H1 (cell line): Measurements from ENCODE around the gene HTRA2. TPM values are rescaled to one million over a fixed set of nuclear protein-coding genes. Genes with fewer than 3 reads are reported as not detected.

Experiments used
- CTCF ChIA-PET: fragments of 300-600 bp; sonication (Branson Sonifier 250); formaldehyde crosslinking; loops from one replicate; lab custom pipeline; 2021; ENCODE audit not compliant: partially characterized antibody; lab: Charles Lee
- POLR2A ChIA-PET: fragments of 300-600 bp; sonication (Branson Sonifier 250); formaldehyde crosslinking; loops from one replicate; lab custom pipeline; 2021; ENCODE audit warnings: inconsistent platforms; ENCODE audit not compliant: partially characterized antibody; lab: Charles Lee
- DNase-seq, 2 experiments: peaks; one replicate each; pipeline versions ENCODE4 v3.0.0 to v3.0.0-alpha.2; 2010 to 2022; ENCODE audit warnings: low spot score in 2 of 2, low read depth in 1 of 2, mixed read lengths in 1 of 2
- FAIRE-seq: peaks from 2 replicates; lab custom pipeline; 2011; peaks lifted over from hg19 to GRCh38; lab: Jason Lieb, UNC
- H2AFZ ChIP-seq: 2 replicates; pipeline ENCODE4 v1.8.1; 2012; ENCODE audit warnings: low read length, inconsistent platforms
- H2AK5ac ChIP-seq: 2 replicates; pipeline ENCODE4 v1.6.1; 2013; ENCODE audit warnings: low read depth, low read length
- H2BK120ac ChIP-seq: replicated peaks from 2 replicates; pipeline ENCODE3; 2013; ENCODE audit warnings: low read depth, low read length, inconsistent platforms
- H2BK12ac ChIP-seq: 2 replicates; pipeline ENCODE4 v1.6.1; 2013; ENCODE audit warnings: low read depth, low read length
- H2BK15ac ChIP-seq: 2 replicates; pipeline ENCODE4 v1.6.1; 2013; ENCODE audit warnings: low read length
- H2BK20ac ChIP-seq: 2 replicates; pipeline ENCODE4 v1.6.1; 2013; ENCODE audit warnings: low read length
- H2BK5ac ChIP-seq: 2 replicates; pipeline ENCODE4 v1.6.1; 2013; ENCODE audit warnings: low read depth, low read length
- H3K14ac ChIP-seq: 2 replicates; pipeline ENCODE4 v1.6.1; 2013; ENCODE audit warnings: inconsistent platforms; ENCODE audit not compliant: insufficient read length
- H3K18ac ChIP-seq: 2 replicates; pipeline ENCODE4 v1.6.1; 2013; ENCODE audit warnings: low read length; ENCODE audit errors: extremely low read depth
- H3K23ac ChIP-seq: 2 replicates; pipeline ENCODE4 v1.6.1; 2013; ENCODE audit warnings: inconsistent platforms; ENCODE audit not compliant: insufficient read length
- H3K23me2 ChIP-seq: 2 replicates; pipeline ENCODE4 v1.6.1; 2013; ENCODE audit warnings: low read depth, low read length
- H3K27ac ChIP-seq: 2 replicates; pipeline ENCODE4 v1.6.1; 2011; ENCODE audit warnings: low read depth, low read length, inconsistent platforms
- H3K27me3 ChIP-seq, 4 experiments: replicated peaks in 1 of 4; 1 replicate in 1 of 4; 2 replicates in 3 of 4; pipeline versions ENCODE4 v1.6.1 to v1.8.1; 2011 to 2013; ENCODE audit warnings: low read length in 3 of 4, mild to moderate bottlenecking in 3 of 4, inconsistent platforms in 2 of 4, mixed read lengths in 2 of 4, moderate library complexity in 1 of 4; ENCODE audit not compliant: control insufficient read depth in 3 of 4, insufficient read depth in 3 of 4; ENCODE audit errors: extremely low read depth in 1 of 4
- H3K36me3 ChIP-seq, 4 experiments: 2 replicates each; pipeline versions ENCODE4 v1.6.1 to v1.8.1; 2011 to 2013; ENCODE audit warnings: mild to moderate bottlenecking in 4 of 4, low read length in 3 of 4, moderate library complexity in 2 of 4, control low read depth in 1 of 4, inconsistent platforms in 1 of 4; ENCODE audit not compliant: insufficient read depth in 4 of 4, control insufficient read depth in 2 of 4
- H3K4ac ChIP-seq: replicated peaks from 2 replicates; pipeline ENCODE3; 2013; ENCODE audit warnings: low read length, low read depth, mixed read lengths, inconsistent platforms; ENCODE audit not compliant: insufficient read length
- H3K4me1 ChIP-seq, 4 experiments: replicated peaks in 1 of 4; 1 replicate in 1 of 4; 2 replicates in 3 of 4; pipeline versions ENCODE4 v1.6.1 to v1.8.1; 2011 to 2013; ENCODE audit warnings: low read length in 3 of 4, inconsistent platforms in 2 of 4, mixed read lengths in 1 of 4; ENCODE audit not compliant: insufficient read depth in 4 of 4, control insufficient read depth in 3 of 4
- H3K4me2 ChIP-seq, 2 experiments: 2 replicates each; pipeline versions ENCODE4 v1.6.1 to v1.8.1; 2011 to 2013; ENCODE audit warnings: low read depth in 2 of 2, low read length in 2 of 2, control low read depth in 1 of 2, inconsistent platforms in 1 of 2, mild to moderate bottlenecking in 1 of 2; ENCODE audit not compliant: insufficient read depth in 1 of 2
- H3K4me3 ChIP-seq, 4 experiments: fragments of 200-600, 300-600 bp in 1 of 4; sonication (generic), shearing (Covaris generic), sonication (Bioruptor Twin) in 1 of 4; 2 replicates each; pipeline versions ENCODE4 v1.5.1 to v1.8.1; 2011 to 2016; ENCODE audit warnings: low read length in 4 of 4, low read depth in 3 of 4, control low read depth in 2 of 4, inconsistent platforms in 2 of 4, mild to moderate bottlenecking in 2 of 4, mixed read lengths in 1 of 4, moderate library complexity in 1 of 4; ENCODE audit not compliant: insufficient read depth in 2 of 4; ENCODE audit errors: extremely low read depth in 1 of 4
- H3K56ac ChIP-seq: replicated peaks from 2 replicates; pipeline ENCODE3; 2013; ENCODE audit warnings: low read depth, mild to moderate bottlenecking, mixed read lengths, low read length, inconsistent platforms; ENCODE audit not compliant: insufficient read length
- H3K79me1 ChIP-seq: 2 replicates; pipeline ENCODE4 v1.6.1; 2013; ENCODE audit warnings: low read depth, low read length, control low read depth
- H3K79me2 ChIP-seq, 2 experiments: 2 replicates each; pipeline versions ENCODE4 v1.6.1 to v1.8.1; 2012 to 2013; ENCODE audit warnings: low read length in 2 of 2, mild to moderate bottlenecking in 2 of 2, inconsistent platforms in 1 of 2; ENCODE audit not compliant: insufficient read depth in 2 of 2, control insufficient read depth in 1 of 2
- H3K9ac ChIP-seq, 4 experiments: replicated peaks in 1 of 4; 1 replicate in 1 of 4; 2 replicates in 3 of 4; pipeline versions ENCODE4 v1.6.1 to v1.8.1; 2011 to 2013; ENCODE audit warnings: low read depth in 3 of 4, low read length in 3 of 4, control low read depth in 2 of 4, mild to moderate bottlenecking in 2 of 4, moderate library complexity in 2 of 4, inconsistent platforms in 1 of 4; ENCODE audit errors: extremely low read depth in 1 of 4
- H3K9me3 ChIP-seq, 2 experiments: 2 replicates each; pipeline versions ENCODE4 v1.6.1 to v1.8.1; 2012 to 2013; ENCODE audit warnings: mild to moderate bottlenecking in 2 of 2, moderate library complexity in 2 of 2, control low read depth in 1 of 2, inconsistent platforms in 1 of 2, low read depth in 1 of 2, low read length in 1 of 2, mixed read lengths in 1 of 2; ENCODE audit not compliant: insufficient read depth in 2 of 2
- H4K20me1 ChIP-seq, 2 experiments: replicated peaks in 1 of 2; 2 replicates each; pipeline versions ENCODE3 to v1.8.1; 2011 to 2013; ENCODE audit warnings: inconsistent platforms in 2 of 2, low read length in 2 of 2, mild to moderate bottlenecking in 1 of 2; ENCODE audit not compliant: insufficient read depth in 2 of 2, control insufficient read depth in 1 of 2
- H4K5ac ChIP-seq: 2 replicates; pipeline ENCODE4 v1.6.1; 2013; ENCODE audit warnings: low read length, low read depth, mixed read lengths, inconsistent platforms; ENCODE audit not compliant: insufficient read length
- H4K8ac ChIP-seq: 2 replicates; pipeline ENCODE4 v1.8.0; 2013; ENCODE audit warnings: mild to moderate bottlenecking, moderate library complexity, low read length, inconsistent platforms; ENCODE audit not compliant: insufficient read depth; ENCODE audit errors: extremely low read depth
- H4K91ac ChIP-seq: replicated peaks from 2 replicates; pipeline ENCODE3; 2013; ENCODE audit warnings: low read length, mixed read lengths, inconsistent platforms; ENCODE audit not compliant: insufficient read length
- ASH2L ChIP-seq: fragments of 200-600, 300-600 bp; sonication (generic); IDR thresholded peaks from one replicate; pipeline ENCODE4 v1.7.1; 2017; ENCODE audit warnings: low read length
- CHD1 ChIP-seq: IDR thresholded peaks from 2 replicates; pipeline ENCODE4 v1.6.1; 2012; ENCODE audit warnings: low read depth, low read length, improper control_type of control experiment
- CREB1 ChIP-seq: IDR thresholded peaks from 2 replicates; pipeline ENCODE4 v1.6.1; 2012; ENCODE audit warnings: inconsistent platforms
- JUN ChIP-seq: IDR thresholded peaks from 2 replicates; pipeline ENCODE4 v1.6.1; 2011; ENCODE audit warnings: low read depth, mild to moderate bottlenecking, improper control_type of control experiment, low read length
- KDM1A ChIP-seq: fragments of 200-600, 300-600 bp; sonication (generic); IDR thresholded peaks from 2 replicates; pipeline ENCODE4 v1.7.1; 2016; ENCODE audit warnings: mild to moderate bottlenecking, low read length, borderline replicate concordance
- KDM4A ChIP-seq: IDR thresholded peaks from one replicate; pipeline ENCODE4 v1.7.1; 2012; ENCODE audit warnings: low read depth, mild to moderate bottlenecking, moderate library complexity, low read length, inconsistent platforms; ENCODE audit not compliant: severe bottlenecking
- NRF1 ChIP-seq: IDR thresholded peaks from 2 replicates; pipeline ENCODE4 v1.6.1; 2011; ENCODE audit warnings: mild to moderate bottlenecking, low read depth, low read length, improper control_type of control experiment
- SIN3A ChIP-seq, 2 experiments: IDR thresholded peaks in 1 of 2; conservative IDR thresholded peaks in 1 of 2; 2 replicates each; pipeline ENCODE4 v1.6.1; 2011 to 2012; ENCODE audit warnings: low read length in 2 of 2, improper control_type of control experiment in 1 of 2, low read depth in 1 of 2, mild to moderate bottlenecking in 1 of 2
- SUZ12 ChIP-seq: fragments of 200-600 bp; sonication (generic); IDR thresholded peaks from 2 replicates; pipeline ENCODE4 v1.6.1; 2012; ENCODE audit warnings: mild to moderate bottlenecking, inconsistent platforms, low read length, moderate library complexity, mixed read lengths
- WGBS, 2 experiments: shearing (Covaris generic) in 1 of 2; methylation state at CpG; one replicate each; pipeline versions ENCODE4 v1.1.6 to v1.1.7; 2013 to 2015; ENCODE audit warnings: low lambda C conversion rate in 2 of 2, mixed read lengths in 2 of 2, inconsistent platforms in 1 of 2, low coverage in 1 of 2, missing lambda C conversion rate in 1 of 2; ENCODE audit not compliant: insufficient replicate concordance in 2 of 2, insufficient coverage in 1 of 2, insufficient read length in 1 of 2; ENCODE audit errors: extremely low coverage in 1 of 2, missing lambda C conversion rate in 1 of 2; 5-methylcytosine and 5-hydroxymethylcytosine counted together
- polyA plus RNA-seq, 7 experiments: library from polyadenylated mRNA; depleted of rRNA in 3 of 7; stranded (reverse) in 5 of 7; unstranded in 2 of 7; fragments of >200 nt in 5 of 7; fragments of 200-250 nt in 2 of 7; gene quantifications; 1 replicate in 5 of 7; 2 replicates in 1 of 7; 4 replicates in 1 of 7; pipeline versions ENCODE4 v1.2.1 to v1.2.3, GENCODE V29; 2011 to 2013; ENCODE audit warnings: missing spikeins in 2 of 7, mixed read lengths in 2 of 7
- total RNA-seq: library from RNA; stranded (reverse); fragmentation: NEBNext Ultra II Directional; extraction: Animal tissue kit (Norgen Biotek cat#: 25700); gene quantifications from 2 replicates; pipeline ENCODE4 v1.2.1, GENCODE V29; 2021
- TF ChIP-seq, protein P1 (sequence below): IDR thresholded peaks from 2 replicates; pipeline ENCODE4 v1.6.1; 2012; ENCODE audit warnings: inconsistent platforms

HTRA2 gene
- total and polyA plus RNA-seq, 2 of the 8 experiments (the other 6 are each of a cell fraction or from before 2014, with no cell fraction given) = 21.6 to 37.6 TPM

DNA sequence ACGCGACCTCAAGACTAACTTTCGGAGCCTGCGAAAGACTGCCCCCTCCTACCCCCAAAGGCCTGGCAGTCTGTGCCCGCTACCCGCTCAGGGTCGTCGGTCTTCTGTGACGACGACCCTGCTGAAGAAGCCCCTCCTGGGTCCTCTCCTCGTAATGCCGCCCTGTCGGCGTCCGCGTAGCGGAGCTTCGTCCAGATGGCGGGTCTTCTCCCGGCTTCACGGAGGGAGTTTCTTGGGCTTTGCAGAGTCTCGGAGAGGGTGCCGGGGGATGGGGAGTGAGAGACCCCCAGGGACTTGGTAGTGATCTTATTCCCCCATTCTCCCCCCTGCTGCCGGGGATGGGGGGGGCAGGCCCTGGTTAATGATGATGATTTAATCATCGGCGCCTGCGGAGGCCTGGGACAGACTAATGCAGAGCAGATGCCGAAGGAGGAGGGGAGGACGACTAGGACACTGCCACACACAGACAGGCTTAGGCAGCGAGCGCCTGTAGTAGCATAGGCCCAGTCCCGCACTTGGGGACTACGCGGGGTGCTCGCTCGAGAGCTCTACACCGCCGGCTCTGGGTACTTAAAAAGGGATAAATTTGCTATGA lies 21.7 kb upstream of the HTRA2 start:
- Histone ChIP-seq H3K9me3 (no peaks in the 10 kb centered on the region), H3K79me2 (peaks cover 0 to 3% of the 10 kb centered on the region in 2 experiments; a peak in 1 of 4 replicates), H4K91ac (peak overlapping the region; percentile 25), H3K56ac (peak overlapping the region; percentile 83), H2BK120ac (no peak overlapping the region), H3K4me1 (peaks cover 2 to 20% (median 18%) of the 10 kb centered on the region in 4 experiments), H2BK20ac (no peak overlapping the region), H2BK12ac (no peak overlapping the region), H4K20me1 (peaks cover 0 to 4% of the 10 kb centered on the region in 2 experiments), H3K4me3 (peak overlapping the region; percentile 61 to 98 (median 92)), H3K14ac (no peak overlapping the region), H2AK5ac (no peak overlapping the region), H3K79me1 (no peaks in the 10 kb centered on the region), H3K4me2 (peak overlapping the region; percentile 86), H3K23ac (no peak overlapping the region), H3K27ac (peak overlapping the region; percentile 99; the same call in 1 of the 2 replicates), H3K9ac (peak overlapping the region in 3 of 4 experiments; percentile 7 to 40 (median 38); a peak in 6 of 7 replicates), H3K18ac (peak overlapping the region; percentile 68; the same call in 1 of the 2 replicates), H2BK15ac (no peak overlapping the region), H2BK5ac (no peak overlapping the region; the same call in 1 of the 2 replicates), H3K23me2 (peaks cover 21% of the 10 kb centered on the region), H4K5ac (peak overlapping the region; percentile 85), H3K4ac (no peak overlapping the region), H2AFZ (peak overlapping the region; percentile 71; the same call in 1 of the 2 replicates), H4K8ac (peak overlapping the region; percentile 43; the same call in 1 of the 2 replicates), H3K27me3 (peaks cover 47 to 80% (median 75%) of the 10 kb centered on the region in 4 experiments), H3K36me3 (peaks cover 0 to 9% (median 4%) of the 10 kb centered on the region in 4 experiments; a peak in 6 of 8 replicates)
- FAIRE-seq (no peak), DNase-seq (peak in 1 of 2 experiments; percentile 78)
- CTCF ChIA-PET = interaction anchor here (0.9 to 2.4 kb wide), 6 partner anchors 16 to 80 kb away, joined by 3 to 13 read pairs (median 4); partner anchors contain the start of genes CCDC142 and TTC31
- WGBS, 2 experiments = 6% methylated on average over 27 of the region's 38 CpGs; no CpG with 5 or more reads in 1 of the 2 experiments
- POLR2A ChIA-PET = interaction anchor here (1.0 to 3.9 kb wide), 12 partner anchors 8 to 78 kb away, joined by 3 to 26 read pairs (median 6); partner anchors contain the start of genes AUP1, CCDC142, DQX1 and HTRA2
- 0 out of 2 replicates have a peak, but pooled peaks have one; percentile 13 for TF ChIP-seq SUZ12
- TF ChIP-seq NRF1 = no peak
- peak; percentile 87 for TF ChIP-seq ASH2L
- 0 out of 2 replicates have a peak, but pooled peaks have one; percentile 32 for TF ChIP-seq CHD1
- TF ChIP-seq JUN = no peak
- TF ChIP-seq KDM4A = peak; percentile 44
- peak; percentile 30; the same call in 1 of the 2 replicates for TF ChIP-seq KDM1A
- TF ChIP-seq, protein P1, sequence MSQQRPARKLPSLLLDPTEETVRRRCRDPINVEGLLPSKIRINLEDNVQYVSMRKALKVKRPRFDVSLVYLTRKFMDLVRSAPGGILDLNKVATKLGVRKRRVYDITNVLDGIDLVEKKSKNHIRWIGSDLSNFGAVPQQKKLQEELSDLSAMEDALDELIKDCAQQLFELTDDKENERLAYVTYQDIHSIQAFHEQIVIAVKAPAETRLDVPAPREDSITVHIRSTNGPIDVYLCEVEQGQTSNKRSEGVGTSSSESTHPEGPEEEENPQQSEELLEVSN = 0 out of 2 replicates have a peak, but pooled peaks have one; percentile 22
- 0 out of 2 replicates have a peak, but pooled peaks have one; percentile 3 for TF ChIP-seq CREB1
- 0 out of 4 replicates have a peak, but pooled peaks of 1 of the 2 experiments have one; percentile 12 for TF ChIP-seq SIN3A (conservative IDR thresholded peaks at IDR 0.05 in 1 of 2, IDR thresholded peaks at IDR 0.05 in 1 of 2; ENCODE audit: low read depth in 1 of 2, low read length in 2 of 2)
